ENCODE data around the gene ELAVL1.
"Not testable (repeated sequence)": the region's sequence is repeated elsewhere in the genome, so short reads cannot be mapped to it uniquely, and the experiment has no call there.

Gene ELAVL1

DNA sequence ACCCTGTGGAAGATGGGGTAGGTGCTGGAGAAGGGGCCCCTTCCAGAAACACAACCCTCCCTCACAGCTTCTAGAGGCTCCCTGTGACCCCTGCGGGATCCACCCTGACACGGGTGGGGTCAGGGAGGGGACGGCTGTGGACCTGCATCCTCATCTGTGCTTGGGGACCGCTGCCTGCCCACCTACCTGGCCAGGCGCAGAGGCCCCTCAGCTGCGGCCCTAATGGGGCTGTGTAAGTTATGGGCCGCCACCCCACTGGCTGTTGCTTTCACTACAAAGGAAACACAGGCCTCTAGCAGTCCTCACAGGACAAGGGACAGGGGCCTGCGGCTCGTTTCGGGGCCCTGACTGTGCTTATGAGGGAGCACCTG is 72.5 kb downstream of the ELAVL1 start:
- no peak for DNase-seq

DNA sequence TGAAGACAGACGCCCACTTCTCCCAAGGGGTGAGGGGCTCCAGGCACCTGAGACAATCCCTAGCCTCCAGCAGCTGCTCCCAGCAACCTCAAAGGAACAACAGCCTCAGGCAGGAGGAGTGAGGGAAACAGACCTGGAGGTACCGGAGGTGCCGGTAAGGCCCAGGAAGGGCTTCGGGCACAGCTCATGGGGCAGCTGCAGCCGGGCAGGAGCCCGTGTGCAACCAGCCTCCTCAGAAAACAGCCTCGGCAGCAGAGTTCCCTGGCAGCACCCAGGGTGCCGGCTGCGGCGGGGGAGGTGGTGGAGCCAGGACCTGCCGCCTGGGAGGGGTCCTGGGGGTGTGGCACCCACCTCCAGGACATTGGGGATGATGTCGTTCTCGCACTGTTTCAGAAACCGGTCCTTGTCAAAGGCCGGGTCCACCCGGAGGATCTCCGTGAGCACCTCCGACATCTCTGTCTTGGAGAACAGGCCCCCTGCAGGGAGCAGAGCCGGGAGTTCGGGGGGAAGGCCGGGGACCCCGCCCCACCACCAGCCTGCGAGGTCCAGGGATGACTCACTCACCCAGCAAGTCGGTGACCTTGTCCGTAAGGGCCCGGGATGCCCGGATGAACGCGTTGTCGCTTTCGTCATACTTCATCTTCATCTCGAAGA is 73.0 kb downstream of the ELAVL1 start:
- no peak for DNase-seq

DNA sequence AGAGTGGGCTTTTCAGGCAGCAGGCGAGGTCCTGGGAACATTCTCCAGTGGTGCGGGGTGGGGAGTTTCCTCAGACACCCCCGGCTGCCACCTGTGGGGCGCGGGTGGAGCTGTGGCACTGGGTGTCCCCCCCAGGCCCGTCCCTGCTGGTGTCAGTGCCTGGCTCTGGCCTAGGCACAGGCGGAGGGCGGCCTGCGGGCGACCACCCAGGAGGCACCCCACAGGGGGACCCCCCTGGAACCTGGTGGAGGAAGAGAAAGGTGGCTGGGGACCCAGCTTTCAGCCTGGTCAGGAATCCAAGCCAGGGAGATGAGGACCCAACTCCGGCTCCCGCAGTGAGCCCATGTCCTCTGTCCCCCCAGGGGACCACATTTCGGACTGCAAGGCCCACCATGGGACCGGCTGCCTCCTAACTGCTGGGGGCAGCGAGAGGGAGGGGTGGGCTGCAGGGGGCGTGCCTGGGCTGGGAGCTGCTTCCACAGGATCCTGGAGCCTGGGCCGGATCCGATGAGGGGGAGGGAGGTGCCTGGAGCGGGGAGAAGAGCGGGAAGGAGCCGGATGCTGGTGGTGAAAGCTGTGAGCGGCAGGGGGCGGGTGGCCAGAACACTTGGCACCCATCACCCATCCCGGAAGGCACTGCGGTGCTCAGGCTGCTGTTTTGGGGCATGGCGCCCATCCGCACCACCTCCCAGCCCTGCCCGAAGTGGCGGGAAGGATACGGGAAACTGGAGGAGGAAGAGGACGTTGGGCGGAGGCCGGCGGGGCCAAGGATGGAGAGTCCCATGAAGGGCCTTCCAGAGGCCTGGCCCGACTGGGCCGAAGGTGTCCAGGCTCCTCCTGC is 74.0 kb downstream of the ELAVL1 start:
- no peak for DNase-seq

DNA sequence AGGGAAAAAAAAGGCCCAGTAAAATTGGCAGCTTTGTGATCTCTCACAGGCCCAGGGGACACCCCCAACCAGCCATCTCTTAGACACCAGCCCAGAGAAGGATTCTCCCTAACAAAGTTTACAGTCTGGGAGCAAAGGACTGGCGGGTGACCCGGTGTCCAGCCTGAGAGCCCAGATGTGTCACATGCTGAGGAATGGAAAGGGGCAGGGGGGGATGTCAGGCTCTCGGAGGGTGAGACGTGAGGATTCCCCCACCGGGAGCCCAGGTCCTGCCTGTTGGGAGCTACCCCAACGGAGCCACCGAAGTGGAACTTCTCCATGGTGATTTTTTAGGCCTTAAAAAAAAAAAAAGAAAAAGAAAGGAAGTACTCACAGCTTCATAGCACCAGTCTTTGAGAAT is 74.7 kb downstream of the ELAVL1 start:
- no peak for DNase-seq

DNA sequence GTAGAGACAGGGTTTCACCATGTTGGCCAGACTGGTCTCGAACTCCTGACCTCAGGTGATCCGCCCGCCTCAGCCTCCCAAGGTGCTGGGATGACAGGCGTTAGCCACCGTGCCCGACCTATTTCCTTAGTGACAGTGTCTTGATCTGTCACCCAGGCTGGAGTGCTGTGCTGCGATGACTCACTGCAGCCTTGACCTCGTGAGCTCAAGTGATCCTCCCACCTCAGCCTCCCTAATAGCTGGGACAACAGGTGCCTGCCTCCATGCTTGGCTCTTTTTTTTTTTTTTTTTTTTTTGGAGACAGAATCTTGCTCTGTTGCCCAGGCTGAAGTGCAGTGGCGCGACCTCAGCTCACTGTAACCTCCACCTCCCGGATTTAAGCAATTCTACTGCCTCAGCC is 75.4 kb downstream of the ELAVL1 start:
- not testable (repeated sequence) for DNase-seq

DNA sequence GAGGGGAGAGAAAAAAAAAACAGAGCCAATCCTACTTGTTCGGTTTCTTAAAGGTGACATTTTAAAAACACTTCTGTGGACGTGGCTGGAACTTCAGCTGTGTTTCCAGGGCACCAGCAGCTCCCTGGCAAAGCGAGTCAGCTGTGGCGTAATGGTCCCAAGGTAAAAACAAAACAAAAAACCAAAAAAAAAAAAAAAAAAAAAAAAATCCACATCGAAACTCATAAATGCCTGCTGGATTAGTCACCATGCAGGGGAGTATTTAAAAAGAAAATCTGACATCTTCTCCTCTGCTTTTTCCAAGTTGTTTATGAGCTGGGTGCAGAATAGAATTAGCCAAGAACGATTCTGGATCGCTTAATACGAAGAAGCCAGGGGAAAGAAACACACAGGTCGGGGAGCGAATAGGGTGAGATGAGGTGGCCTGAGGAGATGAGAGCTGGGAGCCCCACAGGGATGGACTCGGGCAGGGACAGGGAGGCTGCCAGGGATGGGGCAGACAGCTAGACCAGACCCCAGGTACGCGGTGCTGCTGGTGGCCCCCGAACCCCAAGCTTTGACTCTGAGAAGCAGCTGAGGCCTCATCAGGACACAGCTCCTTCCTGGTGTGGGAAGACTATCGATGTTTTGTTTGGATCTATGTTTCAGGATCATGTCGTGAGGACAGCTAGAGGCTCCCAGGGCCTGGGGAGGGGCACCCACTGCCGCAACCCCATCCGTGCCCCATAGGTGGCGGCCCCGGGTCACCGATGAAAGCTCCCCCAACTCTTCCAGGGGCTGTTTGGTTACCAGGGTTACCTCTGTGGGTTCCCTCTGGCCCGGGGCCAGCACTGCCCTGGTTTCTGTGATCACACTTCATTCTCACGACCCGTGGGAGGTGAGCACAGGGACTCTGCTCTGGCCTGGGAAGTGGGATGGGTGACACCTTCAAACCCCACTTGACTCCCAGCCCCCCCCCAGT is 76.4 kb downstream of the ELAVL1 start:
- peak in 1 of 2 experiments; percentile 57 for DNase-seq

DNA sequence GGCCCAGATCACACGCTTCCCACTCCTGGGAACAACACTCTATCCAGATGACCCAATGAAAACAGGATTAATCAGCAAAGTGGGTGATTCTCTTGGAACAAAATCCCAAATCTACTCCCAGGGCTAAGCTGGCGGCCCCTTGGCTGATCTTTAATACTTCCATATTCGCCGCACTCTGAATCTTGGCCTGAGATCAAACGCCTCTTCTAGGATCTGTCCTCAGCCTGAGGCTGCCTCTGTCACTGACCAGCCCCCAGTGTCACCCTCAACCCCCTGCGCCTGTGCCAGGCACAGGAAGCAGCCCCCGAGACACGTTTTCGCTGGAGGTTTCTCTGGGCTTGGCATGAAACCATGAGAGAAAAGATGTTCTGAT is 77.1 kb downstream of the ELAVL1 start:
- no peak for DNase-seq

DNA sequence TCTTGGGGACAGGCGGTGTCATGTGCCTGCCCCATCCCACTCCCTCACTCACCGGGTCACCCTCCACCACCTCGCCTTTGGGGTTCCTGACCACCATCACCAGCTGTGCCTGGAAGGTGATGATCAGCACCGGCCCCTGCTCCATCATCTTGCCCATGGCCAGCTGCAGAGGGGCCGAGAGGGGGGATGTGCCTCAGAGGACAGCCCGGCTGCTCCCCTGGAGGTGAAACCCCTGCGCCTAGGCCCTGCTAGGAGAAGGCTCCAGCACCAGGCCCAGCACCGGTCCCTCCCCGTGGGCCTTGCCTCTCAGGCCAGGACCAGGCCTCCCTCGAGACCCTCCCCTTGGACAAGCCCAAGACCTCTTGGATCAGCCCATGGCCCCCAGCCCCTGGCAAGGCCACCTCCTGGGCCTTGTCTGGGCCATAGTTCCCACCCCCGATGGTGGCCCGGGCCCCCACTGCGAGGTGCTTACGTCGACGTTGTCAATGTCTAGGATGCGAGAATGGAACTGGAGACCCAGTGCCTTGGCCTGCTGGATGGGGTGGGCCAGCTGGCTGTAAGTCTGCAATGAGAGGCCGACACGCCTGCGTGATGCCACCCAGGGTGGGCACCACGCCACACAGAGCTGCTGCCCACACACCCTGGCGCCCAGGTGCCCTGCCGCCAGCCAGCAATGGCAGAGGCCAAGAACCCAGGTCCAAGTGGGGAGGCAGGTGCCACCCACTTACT is 77.7 kb downstream of the ELAVL1 start:
- DNase-seq, result no peak

DNA sequence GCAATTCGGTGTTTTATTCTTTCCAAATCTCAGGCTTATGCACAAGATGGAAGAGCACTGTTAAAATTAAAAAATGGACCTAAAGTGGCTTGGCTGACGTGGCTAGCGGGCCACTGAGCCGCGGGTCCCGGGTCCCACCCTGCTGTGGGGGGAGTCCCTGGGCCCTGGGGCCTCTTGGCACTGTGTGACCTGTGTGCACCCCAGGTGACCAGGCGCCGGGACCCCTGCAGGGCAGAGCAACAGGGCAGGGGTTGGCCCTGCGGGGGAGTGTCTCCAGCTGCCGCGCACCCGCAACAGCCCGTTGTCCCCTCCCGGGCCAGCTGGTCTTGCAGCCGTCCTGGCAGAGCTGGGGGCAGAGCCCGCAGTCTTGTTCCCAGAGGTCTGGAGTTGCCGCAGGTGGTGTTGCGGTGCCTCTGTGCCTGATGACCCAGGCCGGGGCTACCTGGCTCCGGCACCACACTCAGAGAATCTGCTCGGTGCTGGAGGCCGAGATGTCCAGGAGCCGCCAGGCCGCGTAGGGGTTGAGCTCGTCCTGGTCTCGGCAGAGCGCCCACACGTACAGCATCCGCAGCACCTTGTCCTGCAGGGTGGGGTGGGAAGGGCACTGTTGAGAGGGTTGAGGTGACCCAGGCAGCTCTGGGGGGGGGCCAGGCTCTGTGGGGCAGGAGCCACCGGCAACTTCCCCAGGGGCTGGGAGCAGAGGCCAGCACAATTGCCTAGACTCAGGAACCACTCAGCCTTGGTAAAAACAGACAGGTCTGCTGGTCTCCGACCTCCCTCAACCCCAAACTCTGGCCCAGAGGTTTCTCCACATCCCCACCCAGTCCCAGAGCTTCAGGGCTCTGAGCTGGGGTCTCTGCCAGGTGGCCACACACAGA is 78.5 kb downstream of the ELAVL1 start:
- DNase-seq, result peak in 1 of 2 experiments; percentile 38

DNA sequence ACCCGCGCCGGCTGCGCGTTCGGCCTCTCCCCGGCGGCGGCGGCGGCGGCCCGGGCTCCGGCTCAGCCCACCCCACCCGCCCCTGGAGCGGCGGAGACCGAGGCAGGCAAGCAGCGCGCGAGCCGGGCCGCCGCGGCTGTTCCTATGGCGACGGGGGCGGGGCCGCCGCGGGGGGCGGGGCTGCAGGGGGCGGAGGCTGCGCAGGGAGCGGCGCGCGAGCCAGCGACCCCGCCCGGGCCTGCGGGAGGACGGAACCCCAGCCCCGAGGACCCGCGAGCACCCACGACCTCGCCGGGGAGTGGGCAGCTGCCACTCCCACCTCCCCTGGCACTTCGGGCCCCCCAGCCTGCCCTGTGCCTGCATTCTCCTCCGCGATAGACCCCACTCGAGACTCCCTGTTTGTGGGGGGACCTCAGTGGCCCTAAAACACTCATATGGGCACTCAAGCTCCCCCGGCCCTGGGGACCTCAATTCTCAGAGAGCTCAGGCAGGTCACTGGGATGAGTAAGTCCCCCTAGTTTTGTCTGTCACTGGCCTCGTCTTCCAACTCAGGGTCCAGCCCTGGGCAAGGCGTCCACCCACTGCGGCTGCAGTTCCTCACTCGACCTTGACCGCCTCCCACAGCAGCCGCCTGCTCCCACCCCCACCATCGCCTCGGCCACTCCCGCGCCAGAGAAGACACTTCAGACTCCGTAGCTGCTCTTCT is 79.3 kb downstream of the ELAVL1 start, which contains the start of gene CTXN1:
CTXN1 (minus strand) TSS at position 115 of the 706 bp plus-strand sequence. CDS start 597 bp downstream, outside the sequence.
- DNase-seq, result peak; percentile 50 to 73

DNA sequence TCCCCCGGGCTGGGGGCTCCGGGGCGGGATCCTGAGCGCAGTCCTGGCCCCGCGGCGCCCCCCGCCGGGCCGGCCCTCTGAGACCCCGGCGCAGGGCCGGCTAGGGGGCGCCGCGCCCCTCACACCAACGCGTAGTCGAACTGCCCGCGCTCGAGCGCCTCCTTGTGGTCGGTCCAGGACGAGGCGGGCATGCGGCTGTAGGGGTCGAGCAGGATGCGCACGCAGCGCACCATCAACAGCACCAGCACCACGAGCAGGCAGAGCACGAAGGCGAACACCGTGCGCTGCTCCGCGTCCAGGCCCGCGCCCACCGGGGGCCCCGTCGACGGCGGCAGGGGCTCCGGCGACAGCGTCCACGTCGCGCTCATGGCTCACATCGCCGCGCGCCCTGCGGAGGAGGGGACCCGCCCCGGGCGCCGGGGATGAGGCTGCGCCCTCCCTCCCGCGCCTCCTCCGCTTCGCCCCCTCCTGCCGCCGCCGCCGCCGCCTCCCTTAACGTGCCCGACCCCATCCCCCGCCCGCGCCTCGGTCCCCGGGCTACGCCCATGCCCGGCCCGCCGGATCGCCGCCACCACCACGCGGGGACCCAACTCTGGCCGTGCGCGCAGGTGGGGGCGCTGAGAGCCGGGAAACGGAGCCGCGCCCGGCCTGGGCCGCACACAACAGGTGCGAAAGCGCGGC is 80.1 kb downstream of the ELAVL1 start:
- DNase-seq, result peak; percentile 59 to 83

DNA sequence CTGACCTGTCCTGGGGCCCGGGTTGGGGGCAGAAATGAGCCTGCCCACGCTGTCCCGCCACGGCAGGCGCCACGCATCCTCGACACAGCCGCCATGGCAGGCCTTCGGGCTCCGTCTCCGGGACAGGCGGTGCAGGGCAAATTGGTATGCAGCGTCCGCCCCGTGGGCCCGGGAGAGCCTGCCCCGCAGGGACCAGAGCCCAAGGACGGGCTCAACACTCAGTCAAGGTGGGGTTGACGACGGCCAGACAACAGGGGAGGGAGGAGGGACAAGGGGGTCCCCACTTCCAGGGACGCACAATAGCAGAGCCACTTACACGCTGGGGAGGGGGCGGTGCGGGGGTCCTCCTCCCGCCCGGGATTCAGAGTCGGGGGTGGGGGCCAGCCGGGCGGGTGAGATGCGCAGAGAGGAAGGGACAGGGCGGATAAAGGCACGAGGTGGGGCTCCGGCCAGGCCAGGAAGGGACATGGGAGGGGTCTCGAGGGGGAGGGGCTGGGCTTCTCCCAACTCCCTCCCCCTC is 80.7 kb downstream of the ELAVL1 start:
- peak in 1 of 2 experiments; percentile 20 for DNase-seq

DNA sequence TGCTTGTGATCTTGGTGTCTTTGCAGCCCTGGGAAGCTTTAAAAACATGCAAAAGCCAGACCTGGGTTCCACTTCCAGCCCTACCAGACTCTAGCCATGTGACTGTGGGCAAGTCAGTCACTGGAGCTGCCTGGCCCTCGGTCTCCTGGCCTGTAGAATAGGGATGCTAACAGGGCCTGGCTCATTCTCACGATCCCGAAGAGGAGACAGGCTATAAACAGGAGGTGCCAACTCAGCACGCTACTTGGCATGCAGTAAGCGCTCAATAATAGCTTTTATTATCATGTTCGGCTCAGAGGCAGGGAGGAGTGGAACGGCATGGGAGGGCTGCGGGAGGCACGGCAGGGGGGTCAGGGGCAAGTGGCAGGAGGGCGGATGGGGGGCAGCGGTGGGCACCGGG is 81.2 kb downstream of the ELAVL1 start:
- DNase-seq, result no peak

DNA sequence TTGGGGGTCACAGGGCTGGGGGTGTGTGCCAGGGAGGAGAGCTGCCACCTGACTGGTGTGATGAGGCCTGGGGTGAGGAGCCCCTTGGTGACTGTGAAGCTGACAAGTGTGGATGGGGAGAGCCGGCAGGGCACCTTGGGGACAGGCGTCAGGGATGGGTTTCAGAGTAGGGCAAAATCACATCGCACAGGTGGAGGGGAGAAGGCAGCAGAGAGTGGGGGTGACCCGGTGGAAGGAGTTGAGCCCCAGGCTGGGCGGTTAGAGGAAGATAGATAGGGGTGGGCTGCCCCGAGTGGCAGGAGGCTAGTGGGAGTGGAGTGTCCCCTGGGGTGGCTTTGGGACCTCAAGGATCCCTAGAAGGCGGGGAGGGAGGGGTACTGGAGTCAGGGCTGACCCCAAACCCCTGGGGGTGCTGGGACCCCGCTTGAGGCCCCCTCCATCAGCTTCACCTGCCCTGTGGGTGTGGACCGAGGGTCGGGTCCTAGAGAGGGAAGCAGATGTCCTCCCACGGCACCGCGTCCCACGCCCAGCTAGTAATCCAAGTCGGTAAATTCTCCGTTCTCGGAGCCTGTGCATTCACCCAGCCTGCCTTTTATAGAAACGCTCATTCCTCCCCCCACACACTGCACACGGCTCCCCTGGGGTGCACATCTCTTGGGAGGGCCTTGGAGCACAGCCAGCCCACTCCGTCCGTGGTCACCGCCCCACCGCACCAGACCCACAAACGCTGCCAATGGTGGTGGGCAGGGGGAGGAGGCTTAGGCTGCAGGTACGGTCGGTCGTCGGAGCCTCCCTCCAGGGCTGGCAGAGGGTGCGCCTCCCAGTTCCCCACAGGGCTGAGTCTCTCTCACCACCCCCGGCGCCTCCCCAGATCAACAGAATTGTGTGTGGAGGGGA is 81.9 kb downstream of the ELAVL1 start:
- no peak for DNase-seq

DNA sequence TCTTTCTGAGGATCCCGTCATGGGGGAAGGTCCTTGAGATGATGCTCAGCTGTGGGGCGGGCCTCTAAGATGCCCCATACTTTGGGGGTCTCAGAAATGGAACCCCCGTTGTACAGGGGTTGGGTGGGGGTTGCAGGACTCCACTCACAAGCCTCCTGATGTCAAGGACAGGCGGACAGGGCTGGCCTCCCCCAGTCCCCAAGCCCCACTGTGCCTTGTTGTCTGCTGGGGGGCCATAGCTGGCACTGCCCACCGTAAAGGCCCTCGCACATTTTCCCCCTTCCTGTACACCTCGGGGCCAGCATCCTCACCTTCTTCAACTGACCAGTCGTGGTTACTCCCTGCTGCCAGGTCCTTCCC is 82.6 kb downstream of the ELAVL1 start:
- DNase-seq, result no peak

DNA sequence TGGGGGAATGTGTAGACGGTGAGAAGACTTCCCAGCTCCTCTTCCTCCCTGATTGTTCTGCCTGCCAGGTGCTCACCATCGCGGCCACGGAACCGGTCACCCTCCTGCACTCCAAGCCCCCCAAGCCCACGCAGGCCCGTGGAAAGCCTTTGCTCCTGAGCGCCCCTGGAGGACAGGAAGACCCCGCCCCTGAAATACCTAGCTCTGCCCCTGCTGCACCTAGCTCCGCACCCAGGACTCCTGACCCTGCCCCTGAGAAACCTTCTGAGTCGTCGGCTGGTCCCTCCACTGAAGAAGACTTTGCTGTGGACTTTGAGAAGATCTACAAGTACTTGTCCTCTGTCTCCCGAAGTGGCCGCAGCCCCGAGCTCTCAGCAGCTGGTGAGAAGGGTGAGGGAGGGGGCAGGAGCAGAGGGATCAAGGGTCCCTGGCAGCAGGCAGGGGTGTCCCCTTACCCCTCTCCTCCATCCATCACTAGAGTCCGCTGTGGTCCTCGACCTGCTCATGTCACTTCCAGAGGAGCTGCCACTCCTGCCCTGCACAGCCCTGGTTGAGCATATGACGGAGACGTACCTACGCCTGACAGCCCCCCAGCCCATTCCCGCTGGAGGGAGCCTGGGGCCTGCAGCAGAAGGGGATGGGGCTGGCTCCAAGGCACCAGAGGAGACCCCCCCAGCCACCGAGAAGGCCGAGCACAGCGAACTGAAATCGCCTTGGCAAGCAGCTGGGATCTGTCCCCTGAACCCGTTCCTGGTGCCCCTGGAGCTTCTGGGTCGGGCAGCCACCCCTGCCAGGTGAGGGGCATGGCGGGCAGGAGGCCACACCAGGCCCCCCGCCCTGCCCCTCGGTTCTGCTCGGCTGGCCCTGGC is 83.2 kb downstream of the ELAVL1 start:
- DNase-seq, result no peak

DNA sequence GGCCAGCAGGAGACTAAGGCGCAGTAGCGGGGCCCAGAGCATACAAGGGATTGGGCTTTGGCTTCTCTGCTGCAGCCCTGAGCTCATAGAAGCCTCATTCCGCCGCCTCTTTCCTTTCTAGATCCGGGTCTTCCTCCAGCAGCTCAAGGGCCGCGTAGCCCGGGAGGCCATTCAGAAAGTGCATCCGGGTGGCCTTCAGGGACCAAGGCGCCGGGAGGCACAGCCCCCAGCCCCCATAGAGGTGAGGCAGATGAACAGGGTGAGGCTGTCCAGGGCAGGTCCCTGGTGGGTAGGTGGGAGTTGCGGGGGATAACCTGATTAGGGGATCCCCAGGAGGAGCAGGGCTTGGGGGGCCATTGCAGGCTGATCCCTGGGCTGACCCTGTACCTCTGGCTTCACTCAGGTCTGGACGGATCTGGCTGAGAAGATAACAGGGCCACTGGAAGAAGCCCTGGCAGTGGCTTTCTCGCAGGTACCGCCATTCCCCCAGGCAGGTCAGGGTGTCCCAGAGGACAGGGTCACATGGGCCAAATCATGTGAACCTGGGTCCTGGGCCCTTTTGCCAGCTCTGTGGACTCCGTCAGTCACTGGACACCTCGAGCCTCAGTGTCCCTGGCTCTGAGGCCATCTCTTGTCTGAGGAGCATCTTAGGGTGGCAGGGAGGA is 84.0 kb downstream of the ELAVL1 start:
- no peak for DNase-seq
